GM23338 (cell line): ENCODE measurements around the gene PLEKHG2. TPM values are rescaled to one million over a fixed set of nuclear protein-coding genes. Genes with fewer than 3 reads are reported as not detected.

Experiments used
- ATAC-seq: fragments of 200-7000 bp; cut with Tn5 transposase; 3 replicates; pipeline ENCODE4 v1.9.1; 2020
- DNase-seq: peaks from one replicate; pipeline ENCODE4 v3.0.0-alpha.2; 2015; ENCODE audit warnings: low spot score
- H2AFZ ChIP-seq: fragments of 200-600 bp; sonication (generic); 2 replicates; pipeline ENCODE4 v1.8.0; 2016; ENCODE audit warnings: antibody characterized with exemption, mild to moderate bottlenecking, moderate library complexity
- H3F3A ChIP-seq: fragments of 200-600 bp; sonication (generic); replicated peaks from 2 replicates; pipeline ENCODE4 v1.8.0; 2017; ENCODE audit warnings: antibody characterized with exemption, mixed run types, low read depth
- H3K27ac ChIP-seq: fragments of 200-600 bp; sonication (generic); 2 replicates; pipeline ENCODE4 v1.6.1; 2016; ENCODE audit warnings: low read depth
- H3K27me3 ChIP-seq: fragments of 200-600 bp; sonication (generic); 2 replicates; pipeline ENCODE4 v1.8.0; 2016; ENCODE audit warnings: mild to moderate bottlenecking, mixed run types, moderate library complexity; ENCODE audit not compliant: insufficient read depth
- H3K36me3 ChIP-seq: fragments of 200-600 bp; sonication (generic); 2 replicates; pipeline ENCODE4 v1.8.0; 2016; ENCODE audit warnings: mild to moderate bottlenecking; ENCODE audit not compliant: insufficient read depth
- H3K4me1 ChIP-seq: fragments of 200-600 bp; sonication (generic); 2 replicates; pipeline ENCODE4 v1.8.0; 2016; ENCODE audit warnings: mild to moderate bottlenecking, moderate library complexity; ENCODE audit not compliant: insufficient read depth
- H3K4me2 ChIP-seq: fragments of 200-600 bp; sonication (generic); 2 replicates; pipeline ENCODE4 v1.7.1; 2017; ENCODE audit warnings: mixed run types
- H3K4me3 ChIP-seq: fragments of 200-600 bp; sonication (generic); 2 replicates; pipeline ENCODE4 v1.6.1; 2016; ENCODE audit warnings: mixed run types
- H3K79me2 ChIP-seq: fragments of 200-600 bp; sonication (generic); replicated peaks from 2 replicates; pipeline ENCODE4 v1.8.0; 2017; ENCODE audit warnings: mild to moderate bottlenecking; ENCODE audit not compliant: insufficient read depth
- H3K9me2 ChIP-seq: fragments of 200-600 bp; sonication (generic); 2 replicates; pipeline ENCODE4 v1.8.0; 2017; ENCODE audit not compliant: insufficient read depth
- H4K20me1 ChIP-seq: fragments of 200-600 bp; sonication (generic); replicated peaks from 2 replicates; pipeline ENCODE4 v1.8.0; 2017; ENCODE audit warnings: mild to moderate bottlenecking; ENCODE audit not compliant: insufficient read depth
- H3K27ac Mint-ChIP-seq: 2 replicates; pipeline ENCODE4 v1.8.0; 2020; ENCODE audit warnings: inconsistent platforms, mild to moderate bottlenecking, moderate library complexity, mixed read lengths
- H3K27me3 Mint-ChIP-seq: 3 replicates; pipeline ENCODE4 v1.8.0; 2022; ENCODE audit warnings: low read depth, mild to moderate bottlenecking, moderate library complexity, mixed read lengths, inconsistent platforms; ENCODE audit not compliant: insufficient read depth, poor library complexity
- H3K36me3 Mint-ChIP-seq: 3 replicates; pipeline ENCODE4 v1.8.0; 2021; ENCODE audit warnings: low read depth, mild to moderate bottlenecking, inconsistent platforms, moderate library complexity, mixed read lengths
- H3K4me1 Mint-ChIP-seq: 3 replicates; pipeline ENCODE4 v1.8.0; 2020; ENCODE audit warnings: mild to moderate bottlenecking, inconsistent platforms, mixed read lengths
- H3K4me3 Mint-ChIP-seq: 3 replicates; pipeline ENCODE4 v1.8.0; 2021; ENCODE audit warnings: moderate library complexity, mild to moderate bottlenecking, inconsistent platforms, mixed read lengths
- H3K9me3 Mint-ChIP-seq: 3 replicates; pipeline ENCODE4 v1.8.0; 2020; ENCODE audit warnings: moderate library complexity, mild to moderate bottlenecking, inconsistent platforms, mixed read lengths
- CTCF ChIP-seq, 2 experiments: fragments of 200-600 bp in 1 of 2; sonication (generic) in 1 of 2; conservative IDR thresholded peaks; 2 replicates each; pipeline versions ENCODE4 v1.5.1 to v1.6.1; 2016 to 2017; ENCODE audit warnings: antibody characterized with exemption in 2 of 2, low read depth in 2 of 2, mild to moderate bottlenecking in 2 of 2, moderate library complexity in 1 of 2
- JUNB ChIP-seq: IDR thresholded peaks from one replicate; pipeline ENCODE4 v1.6.1; 2016; ENCODE audit warnings: antibody characterized with exemption; ENCODE audit not compliant: unreplicated experiment
- ZNF331 ChIP-seq: fragments of 250-450 bp; sonication (Bioruptor Pico); IDR thresholded peaks from 2 replicates; pipeline ENCODE4 v1.5.0; 2020; ENCODE audit warnings: low read depth, mild to moderate bottlenecking, moderate library complexity
- ZNF462 ChIP-seq: fragments of 250-450 bp; sonication (Bioruptor Pico); IDR thresholded peaks from 2 replicates; pipeline ENCODE4 v1.5.0; 2020; ENCODE audit warnings: mild to moderate bottlenecking, moderate library complexity
- polyA plus RNA-seq: library from polyadenylated mRNA; unstranded; fragments of >200 nt; fragmentation: Nextera tagmentation; extraction: Ambion mirVana; gene quantifications from 2 replicates; pipeline ENCODE4 v1.2.1, GENCODE V29; 2016
- total RNA-seq: library from RNA; depleted of rRNA; stranded (reverse); fragments of >200 nt; shearing (Covaris generic); gene quantifications from 2 replicates; pipeline ENCODE4 v1.2.3, GENCODE V29; 2014

PLEKHG2 gene
- total and polyA plus RNA-seq, 2 experiments from 2014 or later = 15.5 to 41.3 TPM

- TF ChIP-seq ZNF462 (no peak), JUNB (no peak)
Observed at GRCh38 chr19:39411081-39411831, 1.2 kb upstream of the PLEKHG2 start (continued).

- peaks cover 4% of the 10 kb centered on the region; the same call in 2 of the 3 replicates for H3K9me3 Mint-ChIP-seq
- peak overlapping the region; percentile 91 for H3K4me2 ChIP-seq
- H3K4me1 Mint-ChIP-seq = peaks cover 48% of the 10 kb centered on the region
- DNase-seq (peak; percentile 97), ATAC-seq (peak; percentile 14)
- peak overlapping the region; percentile 96 for H3K27ac Mint-ChIP-seq
- H3K4me1 ChIP-seq = peaks cover 41% of the 10 kb centered on the region
- H3K4me3 ChIP-seq = peak overlapping the region; percentile 99
- H3K36me3 ChIP-seq = no peaks in the 10 kb centered on the region
- TF ChIP-seq ZNF331 (CRISPR knock-in tag) (no peak), CTCF (conservative IDR thresholded peaks at IDR 0.05; ENCODE audit: low read depth in 2 of 2) (peak; percentile 91 to 100)
- H3K27me3 ChIP-seq = no peaks in the 10 kb centered on the region
- H2AFZ ChIP-seq = no peak overlapping the region
- peaks cover 18% of the 10 kb centered on the region; the same call in 1 of the 2 replicates for H4K20me1 ChIP-seq
- H3K4me3 Mint-ChIP-seq = peak overlapping the region; percentile 94
- peaks cover 36% of the 10 kb centered on the region for H3F3A ChIP-seq
- H3K9me2 ChIP-seq = no peaks in the 10 kb centered on the region
- H3K79me2 ChIP-seq = peaks cover 38% of the 10 kb centered on the region
- H3K27ac ChIP-seq = peak overlapping the region; percentile 75; the same call in 1 of the 2 replicates
- H3K36me3 Mint-ChIP-seq = peaks cover 32% of the 10 kb centered on the region
- peaks cover 44% of the 10 kb centered on the region for H3K27me3 Mint-ChIP-seq
Observed at GRCh38 chr19:39411832-39412099, 703 bp upstream of the PLEKHG2 start.
